ENCODE results near the gene PAQR6. TPM values are rescaled to one million over a fixed set of nuclear protein-coding genes. Genes with fewer than 3 reads are reported as not detected.

Gene PAQR6
- polyA plus RNA-seq, 1 donor from 2014 or later = 16.8 TPM

- Histone ChIP-seq H3K79me2 (replicated peaks; ENCODE audit: insufficient read depth, low read length) (peaks cover 20% of the 10 kb centered on the region), H3K9ac (ENCODE audit: low read length) (no peak overlapping the region), H3K9me2 (ENCODE audit: insufficient read depth, low read length) (no peaks in the 10 kb centered on the region), H3K9me3 (ENCODE audit: low read length) (no peaks in the 10 kb centered on the region), H3K4me2 (ENCODE audit: low read length) (no peak overlapping the region), H3K27ac (ENCODE audit: low read length) (no peak overlapping the region), H4K20me1 (ENCODE audit: insufficient read depth) (no peaks in the 10 kb centered on the region), H3K27me3 (ENCODE audit: insufficient read depth, low read depth, low read length) (no peaks in the 10 kb centered on the region), H3K4me3 (ENCODE audit: low read length) (no peak overlapping the region), H3F3A (ENCODE audit: insufficient read depth, low read length, poor library complexity, severe bottlenecking) (no peaks in the 10 kb centered on the region), H2AFZ (ENCODE audit: low read depth, low read length) (no peak overlapping the region), H3K36me3 (ENCODE audit: insufficient read depth, low read length) (no peaks in the 10 kb centered on the region)
- TF ChIP-seq, protein P1, sequence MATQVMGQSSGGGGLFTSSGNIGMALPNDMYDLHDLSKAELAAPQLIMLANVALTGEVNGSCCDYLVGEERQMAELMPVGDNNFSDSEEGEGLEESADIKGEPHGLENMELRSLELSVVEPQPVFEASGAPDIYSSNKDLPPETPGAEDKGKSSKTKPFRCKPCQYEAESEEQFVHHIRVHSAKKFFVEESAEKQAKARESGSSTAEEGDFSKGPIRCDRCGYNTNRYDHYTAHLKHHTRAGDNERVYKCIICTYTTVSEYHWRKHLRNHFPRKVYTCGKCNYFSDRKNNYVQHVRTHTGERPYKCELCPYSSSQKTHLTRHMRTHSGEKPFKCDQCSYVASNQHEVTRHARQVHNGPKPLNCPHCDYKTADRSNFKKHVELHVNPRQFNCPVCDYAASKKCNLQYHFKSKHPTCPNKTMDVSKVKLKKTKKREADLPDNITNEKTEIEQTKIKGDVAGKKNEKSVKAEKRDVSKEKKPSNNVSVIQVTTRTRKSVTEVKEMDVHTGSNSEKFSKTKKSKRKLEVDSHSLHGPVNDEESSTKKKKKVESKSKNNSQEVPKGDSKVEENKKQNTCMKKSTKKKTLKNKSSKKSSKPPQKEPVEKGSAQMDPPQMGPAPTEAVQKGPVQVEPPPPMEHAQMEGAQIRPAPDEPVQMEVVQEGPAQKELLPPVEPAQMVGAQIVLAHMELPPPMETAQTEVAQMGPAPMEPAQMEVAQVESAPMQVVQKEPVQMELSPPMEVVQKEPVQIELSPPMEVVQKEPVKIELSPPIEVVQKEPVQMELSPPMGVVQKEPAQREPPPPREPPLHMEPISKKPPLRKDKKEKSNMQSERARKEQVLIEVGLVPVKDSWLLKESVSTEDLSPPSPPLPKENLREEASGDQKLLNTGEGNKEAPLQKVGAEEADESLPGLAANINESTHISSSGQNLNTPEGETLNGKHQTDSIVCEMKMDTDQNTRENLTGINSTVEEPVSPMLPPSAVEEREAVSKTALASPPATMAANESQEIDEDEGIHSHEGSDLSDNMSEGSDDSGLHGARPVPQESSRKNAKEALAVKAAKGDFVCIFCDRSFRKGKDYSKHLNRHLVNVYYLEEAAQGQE (IDR thresholded peaks at IDR 0.05; ENCODE audit: borderline replicate concordance) = no peak
- TF ChIP-seq MXI1 (conservative IDR thresholded peaks at IDR 0.05; ENCODE audit: poor library complexity, severe bottlenecking) = no peak
- no peak for TF ChIP-seq EZH2 (IDR thresholded peaks at IDR 0.05; ENCODE audit: borderline replicate concordance, insufficient read depth, low read length, poor library complexity, severe bottlenecking)
- TF ChIP-seq RAD21 (conservative IDR thresholded peaks at IDR 0.05) = no peak
- TF ChIP-seq TAF1 (IDR thresholded peaks at IDR 0.05; ENCODE audit: low read depth) = no peak
- no peak for TF ChIP-seq EP300 (conservative IDR thresholded peaks at IDR 0.05; ENCODE audit: poor library complexity, severe bottlenecking)
- TF ChIP-seq CTCF (IDR thresholded peaks at IDR 0.05; ENCODE audit: poor library complexity, severe bottlenecking) = no peak
- TF ChIP-seq SMC3 (conservative IDR thresholded peaks at IDR 0.05; ENCODE audit: poor library complexity) = no peak
- TF ChIP-seq POLR2AphosphoS5 (IDR thresholded peaks at IDR 0.05) = no peak
Observed at GRCh38 chr1:156285437-156285836, 37.6 kb upstream of the PAQR6 start.

GRCh38 chr1:156284757-156285156 is 36.9 kb upstream of the PAQR6 start:
- Histone ChIP-seq H2AFZ (ENCODE audit: low read depth, low read length) (no peak overlapping the region), H3K9me2 (ENCODE audit: insufficient read depth, low read length) (no peaks in the 10 kb centered on the region), H3K36me3 (ENCODE audit: insufficient read depth, low read length) (no peaks in the 10 kb centered on the region), H4K20me1 (ENCODE audit: insufficient read depth) (no peaks in the 10 kb centered on the region), H3K79me2 (replicated peaks; ENCODE audit: insufficient read depth, low read length) (peaks cover 27% of the 10 kb centered on the region), H3K4me3 (ENCODE audit: low read length) (no peak overlapping the region), H3F3A (ENCODE audit: insufficient read depth, low read length, poor library complexity, severe bottlenecking) (no peaks in the 10 kb centered on the region), H3K9ac (ENCODE audit: low read length) (no peak overlapping the region), H3K27ac (ENCODE audit: low read length) (no peak overlapping the region), H3K4me2 (ENCODE audit: low read length) (no peak overlapping the region), H3K9me3 (ENCODE audit: low read length) (no peaks in the 10 kb centered on the region), H3K27me3 (ENCODE audit: insufficient read depth, low read depth, low read length) (no peaks in the 10 kb centered on the region)
- no peak for TF ChIP-seq EP300 (conservative IDR thresholded peaks at IDR 0.05; ENCODE audit: poor library complexity, severe bottlenecking)
- TF ChIP-seq, protein P1 (IDR thresholded peaks at IDR 0.05; ENCODE audit: borderline replicate concordance) = no peak

Measured in neural cell (in vitro differentiated cells).